Pons (tissue), 1 donor: Measurements from ENCODE around the gene ARHGAP6.
"Not testable (repeated sequence)": the region's sequence is repeated elsewhere in the genome, so short reads cannot be mapped to it uniquely, and the experiment has no call there.

Experiments used
- DNase-seq: peaks from one replicate; pipeline ENCODE4 v3.0.0-alpha.2; 2016; ENCODE audit warnings: low spot score

ARHGAP6 gene

DNA sequence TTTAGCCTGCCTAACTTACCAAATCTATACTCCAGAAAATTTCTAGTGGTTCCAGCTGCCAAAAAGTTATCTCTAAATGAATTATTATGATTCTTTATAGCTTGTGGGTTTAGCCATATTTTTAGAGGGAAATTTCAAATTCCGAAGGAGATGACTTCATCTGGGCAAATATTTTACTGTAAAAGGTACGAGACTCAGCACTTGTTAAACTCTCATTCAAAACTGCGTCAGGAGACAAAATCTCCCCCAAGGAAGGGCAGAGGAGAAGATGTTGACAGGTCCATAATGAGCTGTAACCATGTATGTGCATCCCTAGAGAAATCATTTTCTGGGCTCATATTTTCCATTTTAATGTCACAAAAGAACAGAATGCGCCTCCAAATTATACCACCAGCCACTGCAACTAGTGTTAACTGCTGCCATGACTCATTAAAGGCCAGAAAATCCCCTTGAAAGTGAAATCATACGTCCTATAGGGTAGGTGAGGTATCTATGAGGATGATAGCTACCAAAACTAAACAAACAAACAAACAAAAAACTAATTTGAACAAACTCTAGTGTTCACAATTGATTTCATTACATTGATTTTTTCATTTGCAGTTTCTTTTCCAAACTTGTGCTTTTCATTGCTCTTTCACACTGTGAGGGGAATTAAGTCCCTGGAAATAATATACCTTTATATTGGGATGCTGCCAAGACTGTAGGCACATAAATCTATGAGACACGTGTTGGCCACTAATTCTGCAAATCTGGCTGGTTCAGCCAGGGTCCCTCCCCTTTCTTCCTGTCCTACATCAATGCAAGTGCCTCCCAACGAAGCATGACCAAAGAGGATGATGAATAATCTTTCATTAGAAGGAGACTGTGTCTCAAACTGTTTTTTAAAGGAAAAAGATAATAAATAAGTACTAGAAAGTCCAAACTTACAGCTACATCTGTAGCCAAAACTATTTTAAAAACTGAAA is 85.8 kb downstream of the ARHGAP6 start:
- DNase-seq = no peak

DNA sequence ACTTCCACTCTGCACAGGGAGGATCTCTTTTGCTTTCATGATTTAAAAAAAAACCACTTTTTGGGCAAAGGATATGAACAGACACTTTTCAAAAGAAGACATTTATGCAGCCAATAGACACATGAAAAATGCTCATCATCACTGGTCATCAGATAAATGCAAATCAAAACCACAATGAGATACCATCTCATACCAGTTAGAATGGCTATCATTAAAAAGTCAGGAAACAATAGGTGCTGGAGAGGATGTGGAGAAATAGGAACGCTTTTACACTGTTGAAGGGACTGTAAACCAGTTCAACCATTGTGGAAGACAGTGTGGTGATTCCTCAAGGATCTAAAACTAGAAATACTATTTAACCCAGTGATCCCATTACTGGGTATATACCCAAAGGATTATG is 87.4 kb downstream of the ARHGAP6 start:
- not testable (repeated sequence) for DNase-seq

DNA sequence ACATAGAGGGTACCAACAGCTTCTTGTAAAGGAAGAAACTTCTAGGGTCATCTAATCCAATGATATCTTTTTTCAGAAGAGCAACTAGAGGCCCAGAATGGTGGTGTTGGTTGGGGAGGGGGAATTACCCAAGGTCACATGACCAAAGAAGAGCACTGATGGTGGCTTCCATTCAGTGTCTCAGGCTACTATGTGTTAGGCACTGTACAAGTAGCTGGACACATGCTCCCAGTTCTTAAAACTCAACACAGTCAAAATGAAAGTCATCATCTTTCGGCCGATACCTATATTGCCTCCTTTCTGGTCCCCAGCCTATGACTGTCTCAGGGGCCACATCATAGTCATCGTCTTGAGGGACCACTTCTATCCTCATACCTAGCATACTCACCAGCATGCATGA is 88.1 kb downstream of the ARHGAP6 start:
- DNase-seq = no peak

DNA sequence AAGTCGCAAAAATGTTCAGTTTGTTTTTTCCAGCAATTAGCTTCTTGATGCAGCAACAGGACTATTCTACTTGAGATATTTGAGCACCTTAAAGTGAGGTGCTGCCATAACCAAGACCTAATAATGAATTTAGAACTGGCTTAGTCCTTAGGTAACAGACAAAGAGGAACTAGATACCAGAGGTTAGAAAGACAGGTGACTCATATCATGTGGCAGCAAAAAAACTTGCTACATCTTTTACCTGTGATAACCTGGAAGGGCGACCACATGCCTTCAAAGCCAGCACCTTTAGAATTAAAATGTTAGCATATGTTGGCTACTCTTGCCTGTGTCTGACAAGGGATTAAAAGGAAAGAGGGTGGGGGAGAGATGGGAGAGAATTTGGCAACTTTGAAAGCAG is 90.4 kb downstream of the ARHGAP6 start:
- DNase-seq = no peak

DNA sequence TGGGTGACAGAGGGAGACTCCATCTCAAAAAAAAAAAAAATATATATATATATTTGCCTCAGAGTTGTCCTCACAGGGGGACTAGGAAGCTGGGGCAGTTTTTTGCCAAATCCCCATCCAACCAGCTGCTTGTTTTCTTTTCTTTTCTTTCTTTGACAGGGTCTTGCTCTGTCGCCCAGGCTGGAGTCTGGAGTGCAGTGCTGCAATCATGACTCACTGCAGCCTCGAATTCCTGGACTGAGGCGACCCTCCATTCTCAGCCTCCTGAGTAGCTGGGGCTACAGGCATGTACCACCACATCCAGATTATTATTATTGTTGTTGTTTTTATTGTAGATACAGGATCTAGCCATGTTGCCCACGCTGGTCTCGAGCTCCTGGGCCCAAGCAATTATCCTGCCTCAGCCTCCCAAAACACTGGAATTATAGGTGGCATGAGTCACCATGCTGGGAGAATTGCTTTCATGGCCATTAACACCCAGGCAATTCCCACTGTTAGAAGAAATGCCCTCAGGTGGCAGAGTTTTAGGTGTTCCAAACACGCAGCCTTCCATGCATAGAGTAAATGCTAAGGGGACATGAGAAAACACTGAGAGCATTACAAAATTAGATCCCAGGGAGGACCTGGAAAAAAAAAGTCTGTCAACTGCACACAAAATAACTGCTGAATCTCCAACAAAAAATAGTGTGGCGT is 98.0 kb downstream of the ARHGAP6 start:
- DNase-seq = no peak

DNA sequence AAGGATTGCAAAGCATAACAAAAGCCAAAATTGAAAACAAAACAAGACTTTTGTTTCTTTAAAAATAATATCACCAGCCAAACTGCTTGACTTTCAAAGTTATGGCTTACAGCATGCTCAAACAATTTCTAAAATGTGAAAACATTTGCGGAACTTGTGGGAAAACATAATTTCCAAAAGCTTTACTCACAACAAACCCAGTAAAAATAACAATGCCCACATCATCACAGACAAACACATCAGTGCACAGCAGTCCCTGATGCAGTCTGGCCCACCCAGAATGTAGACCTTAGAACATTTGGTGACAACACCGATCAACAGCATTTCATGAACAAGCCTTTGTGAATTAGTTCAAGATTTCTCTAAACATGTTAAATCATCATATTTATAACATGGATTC is 98.9 kb downstream of the ARHGAP6 start:
- DNase-seq = no peak

DNA sequence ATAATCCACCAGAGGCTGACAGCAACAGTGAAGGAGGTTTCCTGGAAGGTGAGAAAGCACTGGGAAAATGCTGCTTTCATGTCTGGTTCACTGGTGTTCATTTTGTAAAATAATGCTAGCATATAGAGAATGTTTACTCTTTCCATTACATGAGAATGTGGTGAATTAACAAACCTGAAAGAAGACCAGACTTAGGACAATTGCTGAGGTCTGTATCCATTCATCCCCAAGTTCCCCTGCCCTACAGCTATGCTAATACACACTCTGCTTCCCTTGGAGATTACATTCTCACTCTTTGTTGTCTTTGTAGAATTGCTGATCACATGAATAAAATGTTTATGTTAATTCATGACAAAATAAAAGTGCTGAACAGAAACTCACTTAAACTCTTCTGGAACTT is 99.5 kb downstream of the ARHGAP6 start:
- no peak for DNase-seq

DNA sequence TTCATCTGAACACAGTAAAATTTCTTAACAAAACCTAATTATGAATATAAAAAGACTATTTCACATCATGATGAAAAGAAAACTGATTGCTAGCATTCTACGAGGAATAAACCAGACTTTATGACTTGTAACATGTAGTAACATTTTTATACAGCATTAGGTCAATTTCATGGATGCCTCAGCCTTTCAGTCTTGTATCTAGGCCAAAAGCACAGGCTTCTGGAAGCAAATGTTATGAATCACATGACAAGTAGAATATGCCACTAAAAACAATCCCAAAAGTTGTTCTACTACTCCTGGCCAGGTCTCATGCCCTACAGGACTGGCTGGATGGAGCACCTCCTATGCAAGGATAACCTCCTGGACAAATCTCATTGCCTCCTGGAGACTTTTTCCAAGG is 101.2 kb downstream of the ARHGAP6 start:
- DNase-seq = no peak

DNA sequence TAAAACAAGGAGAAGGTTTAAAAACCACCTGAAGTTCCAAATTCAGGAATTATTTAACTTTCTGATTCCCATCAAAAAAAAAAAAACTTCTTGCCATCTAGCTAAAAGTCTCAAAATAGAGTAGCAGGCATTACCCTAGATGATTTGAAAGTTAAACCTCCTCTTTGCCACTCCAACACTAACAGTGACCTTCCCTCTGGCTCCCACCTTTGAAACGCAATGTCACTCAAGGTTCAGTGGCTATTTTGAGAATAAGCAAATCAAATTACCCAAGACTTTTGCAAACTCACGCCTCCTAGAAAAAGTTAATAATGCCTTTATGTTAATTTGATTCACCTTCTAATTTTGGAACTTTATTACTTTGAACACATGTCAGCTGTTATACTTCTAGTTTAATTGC is 103.2 kb downstream of the ARHGAP6 start:
- no peak for DNase-seq

DNA sequence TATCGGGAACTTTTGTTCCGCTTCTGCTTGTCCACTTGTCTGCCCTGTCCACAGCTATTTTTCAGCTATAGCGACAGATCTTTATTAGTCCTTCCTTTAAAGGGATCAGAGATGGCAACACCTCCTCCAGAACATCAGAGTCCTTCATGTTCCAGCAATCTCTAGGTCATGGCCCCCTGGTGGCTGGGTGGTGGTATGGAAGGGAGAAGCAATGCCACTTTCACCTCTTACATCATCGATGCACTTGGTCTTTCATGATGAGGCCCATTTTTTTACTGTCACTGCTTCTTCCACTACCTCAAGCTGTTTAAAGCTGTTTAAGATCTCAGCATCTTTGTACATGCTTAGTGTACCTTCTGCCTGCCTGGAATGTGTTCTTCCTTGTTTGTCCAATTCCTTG is 106.7 kb downstream of the ARHGAP6 start:
- DNase-seq = no peak

DNA sequence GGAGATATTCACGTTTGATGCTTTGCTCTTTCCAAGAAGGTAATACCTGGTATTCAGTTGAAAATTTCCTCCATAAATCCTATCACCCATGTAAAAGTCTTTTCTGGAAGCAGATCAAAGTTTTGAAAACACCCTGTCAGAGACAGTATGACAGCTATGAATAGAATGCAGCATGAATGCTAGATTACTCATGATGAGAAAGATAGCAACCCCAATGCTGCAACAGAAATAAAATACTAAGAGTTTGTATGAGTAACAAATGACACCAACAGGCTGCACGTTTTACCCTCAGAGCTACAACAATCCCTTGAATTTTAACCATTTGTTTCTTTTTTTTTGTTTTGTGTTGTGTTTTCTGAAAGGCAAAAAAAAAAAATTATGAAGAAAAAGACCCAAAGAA is 108.6 kb downstream of the ARHGAP6 start:
- no peak for DNase-seq

DNA sequence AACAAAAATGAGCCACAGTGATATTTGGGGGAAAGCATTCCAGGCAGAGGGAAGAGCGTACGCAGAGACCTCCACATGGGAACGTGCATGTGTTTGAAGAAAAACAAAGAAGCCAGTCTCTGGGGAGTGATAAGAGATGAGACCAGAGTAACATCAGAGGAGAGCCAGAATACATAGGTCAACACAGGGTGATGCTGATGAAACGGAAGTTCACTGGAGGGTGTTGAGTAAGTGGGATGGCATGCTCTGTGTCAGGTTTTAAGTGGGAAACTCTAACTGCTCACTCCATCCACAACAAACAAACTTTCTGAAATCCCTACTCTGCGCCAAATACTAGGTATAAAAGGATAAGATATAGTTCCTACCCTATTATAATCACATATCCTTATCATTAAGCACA is 110.0 kb downstream of the ARHGAP6 start:
- DNase-seq = no peak

DNA sequence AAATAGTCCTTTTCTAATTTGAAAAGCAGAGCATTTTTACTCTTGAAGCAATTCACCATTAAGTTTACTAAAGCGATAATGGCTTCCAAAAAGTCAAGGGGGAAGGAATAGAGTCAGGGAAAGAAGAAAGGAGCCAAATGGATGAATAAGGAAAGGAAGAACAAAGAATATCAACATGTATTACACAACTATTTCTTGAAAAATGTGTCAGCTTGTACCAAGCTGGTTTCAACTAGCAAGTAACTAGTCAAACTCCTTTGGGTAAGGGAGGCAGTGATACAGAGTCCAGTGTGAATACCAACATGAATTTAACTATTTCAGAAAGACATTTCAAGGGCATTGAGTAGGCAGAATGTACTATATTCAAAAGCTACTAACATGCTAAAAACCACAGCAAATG is 112.1 kb downstream of the ARHGAP6 start:
- no peak for DNase-seq

DNA sequence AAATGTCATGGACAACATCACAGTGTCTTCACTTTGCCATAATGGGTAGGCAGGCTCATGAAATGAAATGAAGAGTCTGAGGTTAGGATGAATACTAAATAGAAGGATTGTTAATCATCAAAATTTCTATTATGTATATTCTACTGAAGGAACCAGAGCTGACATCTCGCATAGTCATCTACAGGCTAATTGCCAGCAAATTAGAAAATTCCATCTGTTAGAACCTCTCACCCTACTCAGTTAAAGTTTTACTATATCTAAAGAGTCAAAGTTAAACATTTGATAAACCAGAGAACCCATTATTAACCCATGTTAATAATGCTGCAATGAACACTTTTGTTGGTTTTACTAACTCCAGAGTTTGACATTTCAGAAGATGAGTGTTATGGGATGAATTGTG is 114.6 kb downstream of the ARHGAP6 start:
- DNase-seq = no peak

DNA sequence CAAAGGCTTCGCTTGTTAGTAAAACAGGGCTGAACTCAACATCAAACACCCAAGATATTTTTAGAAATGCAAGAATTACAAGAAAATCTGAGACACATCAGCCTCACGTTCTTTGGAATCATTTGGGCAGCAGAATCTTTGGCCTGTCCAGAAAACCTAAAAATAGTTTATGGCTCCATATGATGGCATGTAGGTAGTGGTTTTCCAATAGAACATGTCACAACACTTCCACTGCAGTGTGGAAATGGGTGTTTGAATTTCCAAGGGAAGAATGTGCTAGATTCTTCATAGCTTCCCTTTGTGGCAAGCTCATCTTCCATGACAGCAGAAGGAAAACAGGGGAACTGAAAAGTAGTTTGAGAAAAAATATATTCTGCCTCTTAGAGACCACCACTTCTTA is 118.8 kb downstream of the ARHGAP6 start:
- DNase-seq = no peak

DNA sequence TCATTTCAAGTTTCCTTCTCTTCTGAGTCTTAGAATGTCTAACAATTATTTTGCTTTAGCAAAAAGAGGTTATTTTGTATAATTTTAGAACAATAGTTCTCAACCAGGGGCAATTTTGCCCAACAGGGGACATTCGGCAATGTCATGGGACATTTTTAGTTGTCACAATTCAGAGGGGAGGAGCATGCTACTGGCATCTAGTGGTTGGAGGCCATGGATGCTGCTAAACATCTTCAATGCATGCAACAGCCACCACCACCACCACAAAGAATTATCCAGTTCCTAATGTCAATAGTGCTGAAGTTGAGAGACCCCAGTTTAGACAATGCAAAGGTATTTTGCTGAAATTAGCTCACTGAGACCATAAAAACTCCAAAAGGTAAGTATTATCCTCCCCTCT is 122.5 kb downstream of the ARHGAP6 start:
- no peak for DNase-seq

DNA sequence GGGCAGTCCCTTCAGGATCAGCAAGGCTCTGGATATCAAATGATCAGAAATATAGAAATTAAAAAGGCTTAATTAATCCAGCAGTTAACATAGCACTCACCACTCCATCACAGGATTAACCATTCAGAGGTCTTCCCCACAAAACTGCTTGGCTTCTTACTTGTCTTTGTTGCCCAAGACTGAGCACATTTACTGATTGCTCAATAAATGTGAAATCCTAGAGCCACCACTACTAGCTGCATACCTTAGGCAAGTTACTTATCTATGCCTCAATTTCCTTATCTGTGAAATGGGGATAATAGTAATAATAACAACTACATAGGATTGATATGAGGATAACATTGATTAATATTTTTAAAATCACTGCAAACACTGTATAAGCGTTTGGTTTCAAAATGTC is 124.2 kb downstream of the ARHGAP6 start:
- DNase-seq = no peak

DNA sequence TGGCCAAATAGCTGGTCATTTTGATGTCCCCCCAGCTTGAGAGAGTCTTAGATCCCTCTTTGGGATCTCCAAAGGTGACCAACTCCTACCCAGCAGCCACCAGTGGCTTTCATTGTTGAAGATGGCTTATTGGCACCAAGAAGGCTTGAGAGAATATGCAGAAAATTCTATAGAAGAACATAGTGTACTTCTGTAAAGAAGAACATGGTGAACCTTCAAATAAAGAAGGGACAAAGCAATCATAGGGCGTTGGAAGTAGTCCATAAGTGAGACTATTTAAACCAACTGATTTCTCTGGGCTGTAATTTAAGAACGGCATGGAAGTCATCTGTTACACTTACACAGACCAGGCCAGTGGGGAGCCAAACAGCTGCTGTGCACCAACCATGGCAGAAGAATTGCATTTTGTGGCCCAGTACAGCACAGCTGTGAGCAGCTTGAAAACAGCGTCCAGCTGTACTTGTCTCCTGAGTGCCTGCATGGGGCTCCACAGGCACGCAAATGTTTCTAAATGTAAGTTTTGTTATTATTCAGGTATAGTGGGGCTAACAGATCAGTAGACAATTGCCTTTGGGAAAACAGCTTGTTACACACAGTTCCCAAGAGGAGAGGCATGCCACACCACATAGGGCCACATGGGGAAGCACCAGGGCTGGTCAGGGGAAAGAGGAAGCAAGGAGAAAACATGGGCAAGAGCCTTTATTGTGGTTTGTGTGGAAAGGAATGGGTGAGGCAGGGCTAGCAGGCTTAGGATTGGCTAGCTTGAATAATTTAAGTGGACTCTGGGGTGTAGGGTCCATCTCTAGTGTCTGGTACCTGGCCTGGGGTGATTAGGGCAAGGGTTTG is 125.0 kb downstream of the ARHGAP6 start:
- DNase-seq = no peak

DNA sequence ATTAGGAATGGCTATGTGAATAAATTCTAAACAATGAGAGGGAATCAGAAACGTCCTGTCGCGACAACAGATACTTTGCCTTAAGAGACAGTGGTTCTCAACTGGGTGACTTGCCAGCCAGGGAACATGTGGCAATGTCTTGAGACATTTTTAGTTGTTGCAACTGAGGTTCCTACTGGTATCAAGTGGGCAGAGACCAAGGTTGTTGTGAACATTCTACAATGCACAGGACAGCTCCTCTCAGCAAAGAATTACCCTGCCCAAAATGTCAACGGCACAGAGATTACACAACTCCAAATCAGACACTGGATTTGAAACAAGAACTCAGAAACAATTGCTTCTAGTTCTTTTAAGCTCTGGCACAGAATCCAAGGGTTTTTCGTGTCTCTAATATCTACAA is 128.6 kb downstream of the ARHGAP6 start:
- DNase-seq = no peak

DNA sequence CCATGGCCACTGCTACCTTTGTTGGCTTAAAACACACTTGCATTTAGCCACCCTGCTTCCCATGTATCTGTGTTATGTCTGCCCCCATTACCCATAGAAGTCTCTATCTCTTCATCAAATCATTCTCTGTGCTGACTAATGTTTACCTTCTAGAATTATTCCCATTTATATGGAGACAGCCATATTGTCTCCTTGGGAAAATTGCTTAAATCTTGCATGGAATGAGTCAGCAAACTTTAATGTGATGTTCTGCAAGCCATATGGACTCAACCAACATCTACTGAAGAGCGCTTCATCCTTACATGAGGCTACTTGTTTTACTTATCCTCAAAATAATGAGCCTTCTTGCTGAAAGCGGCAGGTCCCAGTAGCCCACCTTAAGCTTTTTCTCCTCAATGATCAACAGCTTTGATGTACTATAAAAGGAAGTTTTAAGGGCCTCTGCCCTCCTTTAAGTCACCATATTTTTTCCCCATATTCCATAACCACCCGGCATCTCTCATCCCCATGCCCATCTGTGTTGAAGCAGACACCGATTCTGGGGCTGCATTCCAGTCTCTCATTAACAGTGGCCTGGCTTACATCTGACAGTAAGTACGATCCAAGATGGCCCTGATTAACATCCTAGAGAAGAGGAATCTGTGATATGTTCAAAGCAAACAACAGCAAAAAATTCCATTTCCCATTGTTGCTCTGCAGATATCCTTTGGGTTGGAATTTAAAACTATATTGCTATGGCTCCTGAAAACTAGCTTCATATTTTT is 130.4 kb downstream of the ARHGAP6 start:
- no peak for DNase-seq

DNA sequence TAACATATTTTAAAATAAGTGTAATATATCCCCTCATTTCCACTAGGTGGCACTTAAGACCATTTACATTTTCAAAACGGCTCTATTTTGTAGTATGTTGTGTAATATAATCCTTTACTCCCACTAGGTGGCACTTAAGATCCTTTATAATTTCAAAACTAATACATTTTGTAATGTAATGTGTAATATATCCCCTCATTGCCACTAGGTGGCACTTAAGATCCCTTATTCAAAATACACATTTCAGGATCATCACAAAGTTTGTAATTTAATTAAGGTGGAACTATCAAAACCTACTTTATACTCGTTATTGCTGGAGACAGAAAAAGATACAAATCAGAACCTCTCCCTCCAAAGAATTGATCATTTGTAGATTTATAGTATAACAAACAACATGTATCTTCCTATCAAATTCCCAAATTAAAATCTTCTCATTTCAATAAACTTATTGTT is 132.5 kb downstream of the ARHGAP6 start:
- peak; percentile 75 for DNase-seq
